Measurements from ENCODE around the gene CDKN2D.

The CDKN2D gene

DNA sequence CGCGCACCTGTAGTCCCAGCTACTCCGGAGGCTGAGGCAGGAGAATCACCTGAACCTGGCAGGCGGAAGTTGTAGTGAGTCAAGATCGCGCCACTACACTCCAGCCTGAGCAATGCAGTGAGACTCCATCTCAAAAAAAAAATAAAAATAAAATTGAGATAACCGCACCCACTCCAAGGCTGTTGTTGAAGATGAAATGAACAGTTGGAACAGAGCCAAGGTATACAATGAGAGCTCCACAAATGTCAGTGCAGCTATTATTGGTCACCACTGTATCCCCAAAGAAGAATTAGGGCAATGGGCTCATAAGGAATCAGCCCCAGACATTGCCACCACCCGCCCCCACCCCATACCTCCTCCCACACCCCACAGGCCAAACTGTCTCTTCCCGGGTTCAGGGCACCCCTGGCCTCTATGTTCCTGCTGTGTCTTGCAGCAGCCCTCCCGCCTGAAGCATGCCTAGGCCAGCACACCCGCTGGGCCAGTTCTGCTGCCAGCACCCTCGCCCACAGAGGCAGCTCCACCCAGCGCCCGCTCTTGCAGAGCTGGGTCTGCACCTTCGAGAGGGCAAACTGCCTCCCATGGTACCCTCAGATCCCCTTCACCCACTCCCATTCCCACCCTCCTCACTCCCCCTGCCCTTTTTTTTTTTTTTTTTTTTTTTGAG lies 48.0 kb downstream of the CDKN2D start:
- no peak for DNase-seq

DNA sequence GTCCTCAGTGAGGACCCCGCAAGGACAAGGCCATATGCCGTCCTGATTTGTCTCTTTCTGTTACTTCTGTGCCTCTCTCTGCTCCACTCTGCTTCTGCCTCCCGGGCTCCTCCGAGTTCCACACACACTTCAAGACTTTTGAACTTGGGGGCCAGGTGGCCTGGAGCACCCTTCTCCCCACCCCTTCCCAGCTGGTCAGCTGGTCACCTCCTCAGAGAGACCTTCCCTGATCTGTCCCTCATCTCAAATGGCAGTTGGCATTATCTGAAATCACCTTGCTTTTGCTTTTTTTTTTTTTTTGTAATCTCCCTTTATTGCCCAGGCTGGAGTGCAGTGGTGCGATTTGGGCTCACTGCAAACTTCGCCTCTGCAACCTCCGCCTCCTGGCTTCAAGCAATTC lies 49.4 kb downstream of the CDKN2D start:
- DNase-seq: no peak

DNA sequence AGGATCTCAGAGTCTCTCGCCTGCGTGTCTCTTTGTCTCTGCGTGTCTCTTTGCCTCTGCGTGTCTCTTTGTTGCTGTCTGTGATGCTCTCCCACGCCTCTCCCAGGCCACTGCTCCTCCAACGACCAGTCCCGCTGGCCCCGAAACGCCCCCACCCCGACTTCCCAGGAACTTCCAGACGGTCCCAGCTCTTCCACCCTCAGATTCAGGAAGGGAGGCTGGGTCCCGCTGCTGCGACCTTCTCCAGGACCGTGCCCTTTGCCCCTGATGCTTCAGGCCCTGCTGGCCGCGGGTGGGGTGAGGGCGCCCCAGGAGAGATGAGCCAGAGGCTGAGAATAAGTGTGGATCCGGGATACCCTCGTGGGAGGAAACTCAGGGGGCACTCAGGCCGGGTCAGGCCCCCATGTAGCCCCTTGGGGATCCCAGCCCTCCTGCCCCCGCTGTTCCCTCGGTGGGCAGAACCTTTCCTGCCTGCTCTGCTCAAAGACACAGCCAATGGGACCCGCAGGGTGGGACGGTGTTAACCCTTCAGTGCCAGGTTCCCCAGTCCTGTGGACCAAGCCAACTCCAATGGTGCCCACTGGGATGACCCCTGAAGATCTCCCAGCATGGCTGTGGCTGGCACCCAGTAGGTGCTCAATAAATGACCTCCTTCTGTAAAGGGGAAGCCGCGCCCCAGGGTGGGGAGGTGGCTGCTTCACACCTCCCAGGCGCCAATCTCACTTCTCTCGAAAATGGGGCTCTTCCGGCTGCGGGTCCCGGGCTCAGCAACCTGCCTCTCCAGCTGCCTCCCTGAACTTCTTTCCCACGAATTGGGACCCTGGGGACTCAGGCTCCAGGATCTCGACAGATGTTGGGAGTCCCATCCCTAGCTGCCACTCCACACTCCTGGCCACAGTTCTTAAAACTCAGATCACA lies 50.1 kb downstream of the CDKN2D start:
- no peak for DNase-seq

DNA sequence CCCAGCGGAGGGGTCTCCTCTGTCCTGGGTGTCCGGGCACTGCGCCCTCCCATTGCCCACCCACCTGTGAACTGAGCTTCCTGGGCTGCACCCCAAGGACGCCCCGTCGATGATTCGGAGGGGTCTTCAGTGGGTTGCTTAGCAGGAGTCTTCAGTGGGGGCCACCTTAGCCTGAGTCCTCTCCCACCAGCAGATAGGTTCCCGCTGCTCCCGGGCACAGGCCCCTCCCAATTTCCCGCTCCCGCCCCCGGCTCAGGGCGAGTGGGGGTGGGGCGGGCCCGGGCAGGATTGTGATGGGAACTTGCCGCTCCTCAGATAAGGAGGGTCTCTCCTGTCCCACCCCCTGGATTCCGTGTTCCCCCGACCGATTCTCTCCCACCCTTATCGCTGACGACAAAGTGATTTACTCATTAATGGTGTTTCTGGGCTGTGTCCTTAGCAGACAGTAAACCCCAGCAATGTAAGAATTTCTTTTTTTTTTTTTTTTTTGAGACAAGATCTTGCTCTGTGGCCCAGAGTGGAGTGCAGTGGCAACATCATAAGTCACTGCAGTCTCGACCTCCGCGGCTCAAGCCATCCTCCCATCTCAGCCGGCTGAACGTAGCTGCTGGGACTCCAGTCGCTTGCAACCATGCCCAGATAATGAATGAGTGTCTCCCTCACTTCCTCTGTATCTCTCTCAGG lies 50.9 kb downstream of the CDKN2D start:
- no peak for DNase-seq

DNA sequence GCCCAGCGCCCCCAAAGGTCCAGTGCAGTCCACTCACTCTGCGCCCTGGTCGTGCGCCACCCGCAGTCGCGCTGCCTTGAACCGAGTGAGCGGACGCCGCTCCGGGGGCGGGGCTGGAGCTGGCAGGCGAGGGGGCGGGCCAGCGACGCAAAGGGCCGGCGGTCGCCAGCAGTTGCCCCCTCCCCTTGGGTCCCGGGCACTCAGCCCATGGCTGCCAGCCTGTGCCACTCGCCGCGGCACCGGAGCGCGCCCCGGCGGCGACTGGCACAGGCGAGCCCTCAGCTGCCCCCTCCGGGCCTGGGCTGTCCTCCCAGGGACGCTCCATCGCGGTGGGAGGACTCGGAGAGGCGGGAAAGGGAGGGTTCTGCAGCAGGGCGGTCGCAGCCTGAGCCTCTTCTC lies 51.4 kb downstream of the CDKN2D start, which contains the start of gene S1PR5:
Gene S1PR5, minus strand, starts transcription at position 87 of the 399 bp plus-strand sequence. CDS start 2,436 bp downstream, outside the sequence.
- DNase-seq: no peak

DNA sequence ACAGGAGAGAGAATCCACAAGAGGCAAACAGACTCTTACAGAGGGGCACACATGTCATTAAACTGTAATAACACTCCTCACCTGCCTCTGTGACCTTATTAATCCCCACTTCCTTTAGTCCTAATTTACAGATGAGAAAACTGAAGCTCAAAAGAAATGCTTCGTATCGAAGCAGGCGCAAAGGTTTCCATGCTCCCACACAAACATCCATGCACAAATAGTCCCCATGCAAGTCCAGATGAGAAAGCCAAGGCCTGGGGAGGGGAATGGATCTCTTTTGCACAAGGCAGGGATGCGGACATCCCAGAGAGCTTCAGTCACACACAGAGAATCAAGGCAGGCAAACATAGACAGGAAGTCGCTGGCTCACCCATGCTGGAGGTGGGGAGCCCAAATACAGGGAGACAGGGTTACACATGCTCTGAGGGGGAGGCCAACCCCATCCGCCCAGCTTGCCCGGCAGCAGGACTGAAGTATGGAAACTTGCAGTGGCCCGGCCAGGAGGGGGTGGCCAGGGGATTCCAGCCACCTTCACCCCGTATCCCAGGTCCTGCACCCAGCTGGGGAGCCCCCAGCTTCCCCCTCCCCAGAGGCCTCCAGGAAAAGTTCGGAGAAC lies 52.0 kb downstream of the CDKN2D start:
- no peak for DNase-seq
